Measurements from ENCODE around the gene TST. TPM values are rescaled to one million over a fixed set of nuclear protein-coding genes. Genes with fewer than 3 reads are reported as not detected.

TST gene
- total and polyA plus RNA-seq, 9 of the 15 experiments (the other 6 are each of a cell fraction or from before 2014, with no cell fraction given), result 1.4 to 26.9 (median 12.4) TPM

DNA sequence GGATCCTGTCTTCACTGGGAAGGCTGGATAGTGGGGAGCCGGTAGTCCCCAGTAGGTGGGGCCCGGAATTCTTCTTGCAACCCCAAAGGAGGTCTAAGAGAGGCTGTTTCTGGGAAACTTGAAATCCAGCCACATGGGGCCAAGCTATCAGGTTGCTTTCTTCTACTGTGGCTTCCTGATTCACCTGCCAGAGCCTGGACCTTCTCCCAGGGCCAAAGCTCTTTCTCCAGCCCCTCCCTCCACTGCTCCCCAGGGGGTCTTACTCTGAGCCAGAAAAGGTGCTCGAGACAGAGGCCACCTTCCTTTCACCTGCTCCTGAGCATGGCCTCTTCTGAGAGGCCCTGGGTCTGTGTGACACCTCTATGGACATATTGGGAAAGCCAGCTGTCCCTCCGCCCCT lies 9.1 kb downstream of the TST start (continued):
- no peak for TF ChIP-seq ZHX1 (conservative IDR thresholded peaks at IDR 0.05; ENCODE audit: low read length)
- no peak for TF ChIP-seq ZNF140 (CRISPR knock-in tag; IDR thresholded peaks at IDR 0.05)
- TF ChIP-seq CCAR2 (IDR thresholded peaks at IDR 0.05; ENCODE audit: low read depth, low read length), result no peak
- no peak for TF ChIP-seq ZNF699 (CRISPR knock-in tag; IDR thresholded peaks at IDR 0.05; ENCODE audit: insufficient replicate concordance)

- ATAC-seq (no peak), DNase-seq (ENCODE audit: extremely low read depth in 1 of 4, low spot score in 3 of 4) (no peak), FAIRE-seq (no peak)
- no peaks in the 10 kb centered on the region for H3K36me3 ChIP-seq (ENCODE audit: control insufficient read depth, insufficient read depth, low read length)
- peaks cover 2% of the 10 kb centered on the region for H3K9me1 ChIP-seq (ENCODE audit: control insufficient read depth, insufficient read depth, low read length)
- H3K4me2 ChIP-seq (ENCODE audit: insufficient read depth, low read length), result no peak overlapping the region
- H3K4me1 ChIP-seq (replicated peaks in 1 of 2; ENCODE audit: control insufficient read depth in 2 of 2, insufficient read depth in 2 of 2, low read length in 2 of 2), result peaks cover 7% of the 10 kb centered on the region in 2 experiments; a peak in 4 of 5 replicates
- intact Hi-C loops (cut with micrococcal nuclease) (no loop called here), in situ Hi-C loops (cut with MboI) (no loop called here)
- 49% methylated on average over 2 of the region's 2 CpGs for WGBS (ENCODE audit: insufficient coverage, low coverage, missing lambda C conversion rate)
- ChIA-PET POLR2A (interaction anchor here (0.6 to 1.2 kb wide), 3 partner anchors 9 to 153 kb away, joined by 3 read pairs; no protein-coding TSS in a partner anchor), CTCF (ENCODE audit: low intra/inter-chr PET ratio) (no interaction called here)
- BruUV-seq (replicated peaks), result no TSS peak
- H3K4me3 ChIP-seq, result no peak overlapping the region
- no peaks in the 10 kb centered on the region for H3K79me2 ChIP-seq (ENCODE audit: control insufficient read depth, insufficient read depth, low read length)
- H3K9ac ChIP-seq (ENCODE audit: insufficient read depth in 1 of 2, low read depth in 2 of 2, low read length in 2 of 2), result no peak overlapping the region
- H3K27ac ChIP-seq (ENCODE audit: extremely low read depth, low read depth, low read length), result no peak overlapping the region
- TF ChIP-seq ELF1 (tag; IDR thresholded peaks at IDR 0.05), result no peak
- TF ChIP-seq ILF3 (IDR thresholded peaks at IDR 0.05; ENCODE audit: borderline replicate concordance), result no peak
- no peaks in the 10 kb centered on the region for H3K9me3 ChIP-seq (replicated peaks; ENCODE audit: control insufficient read depth, insufficient read depth, low read depth, low read length)
- H2AFZ ChIP-seq (ENCODE audit: low read depth, low read length), result no peak overlapping the region
- no peaks in the 10 kb centered on the region; the same call in 1 of the 2 replicates for H4K20me1 ChIP-seq (replicated peaks; ENCODE audit: control insufficient read depth, insufficient read depth, low read length)
- peaks cover 2 to 10% of the 10 kb centered on the region in 2 experiments; a peak in 1 of 5 replicates for H3K27me3 ChIP-seq (ENCODE audit: control insufficient read depth in 2 of 2, insufficient read depth in 2 of 2, low read length in 2 of 2)
Observed at GRCh38 chr22:37009490-37009889, 9.8 kb downstream of the TST start.

Measured in K562 (cell line).